GM23248 (cell line): ENCODE measurements around the gene FBLN2.

Experiments
- EZH2 ChIP-seq: fragments of 200-600 bp; sonication (generic); IDR thresholded peaks from 2 replicates; pipeline ENCODE4 v1.6.1; 2018; ENCODE audit warnings: antibody characterized with exemption, mild to moderate bottlenecking; ENCODE audit not compliant: insufficient read depth, poor library complexity, severe bottlenecking
- EZH2phosphoT487 ChIP-seq: fragments of 200-600 bp; sonication (generic); IDR thresholded peaks from 2 replicates; pipeline ENCODE4 v1.6.1; 2018; ENCODE audit warnings: antibody characterized with exemption, moderate library complexity, mild to moderate bottlenecking, low read depth; ENCODE audit not compliant: insufficient read depth

DNA sequence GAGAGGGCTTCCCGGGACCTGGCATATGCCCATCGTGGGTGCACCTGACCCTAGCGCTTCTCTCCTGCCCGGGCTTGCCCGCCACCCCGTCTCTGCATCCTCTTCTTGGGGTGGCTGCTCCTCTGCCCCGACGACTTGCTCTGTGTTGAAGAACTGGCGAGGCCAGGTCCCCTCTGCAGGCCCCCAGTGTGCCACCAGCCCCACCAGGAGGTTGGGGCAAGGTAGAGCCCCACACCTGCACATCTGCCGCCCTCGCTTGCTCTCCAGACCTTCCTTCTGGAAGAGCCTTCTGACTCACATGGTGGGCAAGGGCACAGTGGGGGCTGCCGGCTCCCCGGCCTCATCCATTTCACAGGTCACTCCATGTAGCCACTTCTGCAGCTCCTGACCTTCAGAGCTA lies 84.3 kb downstream of the FBLN2 start:
- no peak for TF ChIP-seq EZH2
- TF ChIP-seq EZH2phosphoT487 = no peak
